ENCODE data around the gene GLI3.

- TF ChIP-seq CTCF (conservative IDR thresholded peaks at IDR 0.05; ENCODE audit: low read depth, low read length) (no peak), MAZ (IDR thresholded peaks at IDR 0.05; ENCODE audit: borderline replicate concordance, low read depth, low read length) (no peak), SMC3 (IDR thresholded peaks at IDR 0.05; ENCODE audit: low read depth, low read length) (no peak), POLR2A (IDR thresholded peaks at IDR 0.05; ENCODE audit: low read depth, low read length) (no peak), RAD21 (IDR thresholded peaks at IDR 0.05; ENCODE audit: low read length) (no peak), RFX5 (IDR thresholded peaks at IDR 0.05; ENCODE audit: low read depth, low read length) (no peak), CEBPB (IDR thresholded peaks at IDR 0.05; ENCODE audit: low read depth, low read length) (no peak)
Observed at GRCh38 chr7:42126475-42127231, 110.4 kb downstream of the GLI3 start.

All from IMR-90 (cell line).